CD4-positive, alpha-beta T cell (primary cell): ENCODE data around the gene SLC35F6. TPM values are rescaled to one million over a fixed set of nuclear protein-coding genes. Genes with fewer than 3 reads are reported as not detected.

ENCODE experiments used
- ATAC-seq: fragments of 200-7000 bp; cut with Tn5 transposase; one replicate; pipeline ENCODE4 v1.10.0; 2022; ENCODE audit warnings: mild to moderate bottlenecking; ENCODE audit not compliant: poor library complexity
- CTCF ChIA-PET: fragments of 350-600 bp; sonication (Branson Sonifier 250); formaldehyde crosslinking; loops from one replicate; lab custom pipeline; 2021; ENCODE audit warnings: antibody characterized with exemption, inconsistent platforms; lab: Charles Lee
- POLR2A ChIA-PET: fragments of 350-600 bp; sonication (Branson Sonifier 250); formaldehyde crosslinking; loops from one replicate; lab custom pipeline; 2021; ENCODE audit warnings: antibody characterized with exemption, inconsistent platforms; lab: Charles Lee
- DNase-seq, 14 experiments: peaks; one replicate each; pipeline ENCODE4 v3.0.0-alpha.2; 2013 to 2020; ENCODE audit warnings: mixed read lengths in 2 of 14
- H3K27ac ChIP-seq, 2 donors: one replicate each; pipeline versions ENCODE4 v1.5.1 to v1.7.0; 2013; ENCODE audit warnings: low read length in 2 of 2, low read depth in 1 of 2, mild to moderate bottlenecking in 1 of 2
- H3K27me3 ChIP-seq, 2 experiments: 1 replicate in 1 of 2; 2 replicates in 1 of 2; pipeline versions ENCODE4 v1.6.1 to v1.7.0; 2013; ENCODE audit warnings: low read length in 2 of 2, control low read depth in 1 of 2, mild to moderate bottlenecking in 1 of 2, moderate library complexity in 1 of 2; ENCODE audit not compliant: insufficient read depth in 2 of 2, control insufficient read depth in 1 of 2
- H3K36me3 ChIP-seq: one replicate; pipeline ENCODE4 v1.6.1; 2013; ENCODE audit warnings: low read length, control low read depth; ENCODE audit not compliant: insufficient read depth
- H3K4me1 ChIP-seq: one replicate; pipeline ENCODE4 v1.6.1; 2013; ENCODE audit warnings: low read length, control low read depth; ENCODE audit not compliant: insufficient read depth
- H3K4me3 ChIP-seq: one replicate; pipeline ENCODE4 v1.5.1; 2013; ENCODE audit warnings: mild to moderate bottlenecking, low read length, moderate library complexity
- H3K9me3 ChIP-seq, 2 experiments: 1 replicate in 1 of 2; 2 replicates in 1 of 2; pipeline versions ENCODE4 v1.6.1 to v1.7.0; 2013; ENCODE audit warnings: low read length in 2 of 2, mild to moderate bottlenecking in 2 of 2, control low read depth in 1 of 2, moderate library complexity in 1 of 2; ENCODE audit not compliant: control insufficient read depth in 1 of 2, insufficient read depth in 1 of 2
- H3K27ac Mint-ChIP-seq: one replicate; pipeline ENCODE4 v1.8.0; 2020; ENCODE audit warnings: mixed read lengths
- H3K27me3 Mint-ChIP-seq: one replicate; pipeline ENCODE4 v1.8.0; 2021; ENCODE audit warnings: mixed read lengths
- H3K36me3 Mint-ChIP-seq: one replicate; pipeline ENCODE4 v1.8.0; 2021; ENCODE audit warnings: low read depth, mixed read lengths
- H3K4me1 Mint-ChIP-seq: one replicate; pipeline ENCODE4 v1.8.0; 2021; ENCODE audit warnings: low read depth, mixed read lengths
- H3K4me3 Mint-ChIP-seq: one replicate; pipeline ENCODE4 v1.8.0; 2020; ENCODE audit warnings: mild to moderate bottlenecking, mixed read lengths
- H3K9me3 Mint-ChIP-seq: one replicate; pipeline ENCODE4 v1.8.0; 2020; ENCODE audit warnings: mixed read lengths
- CTCF ChIP-seq: fragments of 200-600 bp; IDR thresholded peaks from one replicate; pipeline ENCODE4 v1.8.0; 2022; ENCODE audit warnings: antibody characterized with exemption, mild to moderate bottlenecking
- intact Hi-C, 2 experiments: fragments of 100-400 bp; cut with DNase I in 1 of 2; cut with micrococcal nuclease in 1 of 2; formaldehyde crosslinking; loops; one replicate each; pipeline versions ENCODE4 v1.15.1 to v1.9.0; 2023 to 2025; cut with DNase I, micrococcal nuclease
- total RNA-seq, 174 experiments: library from RNA in 2 of 174; stranded (reverse) in 2 of 174; gene quantifications; one replicate each; pipeline ENCODE4 v1.2.3 and lab custom pipeline; 2021 to 2026

SLC35F6 gene
- total RNA-seq, 2 experiments from 2014 or later: 32.0 to 34.2 TPM

GRCh38 chr2:26731714-26732113 is 32.4 kb upstream of the SLC35F6 start:
- Mint-ChIP-seq H3K9me3 (no peaks in the 10 kb centered on the region), H3K27me3 (peaks cover 26% of the 10 kb centered on the region), H3K4me1 (no peaks in the 10 kb centered on the region), H3K36me3 (no peaks in the 10 kb centered on the region), H3K27ac (no peak overlapping the region), H3K4me3 (no peak overlapping the region)
- Histone ChIP-seq H3K9me3 (peaks cover 0 to 6% of the 10 kb centered on the region in 2 experiments), H3K4me1 (no peaks in the 10 kb centered on the region), H3K27me3 (peaks cover 4 to 5% of the 10 kb centered on the region in 2 experiments), H3K27ac (no peak overlapping the region), H3K36me3 (no peaks in the 10 kb centered on the region), H3K4me3 (no peak overlapping the region)
- DNase-seq (no peak), ATAC-seq (no peak)
- ChIA-PET CTCF (no interaction called here), POLR2A (no interaction called here)
- TF ChIP-seq CTCF: no peak
- intact Hi-C loops: no loop called here

- intact Hi-C loops: no loop called here
These were observed 31.6 kb upstream of the SLC35F6 start for GRCh38 chr2:26732446-26732845.

GRCh38 chr2:26733413-26733812 is 30.7 kb upstream of the SLC35F6 start:
- ATAC-seq: no peak
- Histone ChIP-seq H3K36me3 (no peaks in the 10 kb centered on the region), H3K4me1 (no peaks in the 10 kb centered on the region), H3K9me3 (peaks cover 0 to 2% of the 10 kb centered on the region in 2 experiments), H3K27ac (no peak overlapping the region), H3K27me3 (peaks cover 3 to 5% of the 10 kb centered on the region in 2 experiments), H3K4me3 (no peak overlapping the region)
- TF ChIP-seq CTCF: no peak
- no peaks in the 10 kb centered on the region for H3K36me3 Mint-ChIP-seq
- CTCF ChIA-PET: no interaction called here
- peaks cover 24% of the 10 kb centered on the region for H3K27me3 Mint-ChIP-seq
- no peaks in the 10 kb centered on the region for H3K4me1 Mint-ChIP-seq
- no peak for DNase-seq
- intact Hi-C loops: no loop called here
- no peak overlapping the region for H3K4me3 Mint-ChIP-seq
- H3K27ac Mint-ChIP-seq: no peak overlapping the region
- POLR2A ChIA-PET: no interaction called here
- no peaks in the 10 kb centered on the region for H3K9me3 Mint-ChIP-seq

More at GRCh38 chr2:26732446-26732845, 31.6 kb upstream of the SLC35F6 start:
- Mint-ChIP-seq H3K9me3 (no peaks in the 10 kb centered on the region), H3K4me3 (no peak overlapping the region), H3K4me1 (no peaks in the 10 kb centered on the region), H3K36me3 (no peaks in the 10 kb centered on the region), H3K27ac (no peak overlapping the region), H3K27me3 (peaks cover 24% of the 10 kb centered on the region)
- Histone ChIP-seq H3K27ac (no peak overlapping the region), H3K27me3 (peaks cover 4 to 5% of the 10 kb centered on the region in 2 experiments), H3K36me3 (no peaks in the 10 kb centered on the region), H3K9me3 (peaks cover 0 to 6% of the 10 kb centered on the region in 2 experiments), H3K4me1 (no peaks in the 10 kb centered on the region), H3K4me3 (no peak overlapping the region)
- CTCF ChIA-PET: no interaction called here
- TF ChIP-seq CTCF: no peak
- no peak for DNase-seq
- POLR2A ChIA-PET: no interaction called here
- ATAC-seq: no peak
